HG02588 (cell line): ENCODE results near the gene MYL6.
"Not testable (repeated sequence)": the region's sequence is repeated elsewhere in the genome, so short reads cannot be mapped to it uniquely, and the experiment has no call there.

Experiments
- ATAC-seq: cut with Tn5 transposase; IDR thresholded peaks from one replicate; pipeline ENCODE4 v1.9.1; 2021; ENCODE audit warnings: mild to moderate bottlenecking, moderate library complexity; ENCODE audit not compliant: unreplicated experiment

Gene MYL6

DNA sequence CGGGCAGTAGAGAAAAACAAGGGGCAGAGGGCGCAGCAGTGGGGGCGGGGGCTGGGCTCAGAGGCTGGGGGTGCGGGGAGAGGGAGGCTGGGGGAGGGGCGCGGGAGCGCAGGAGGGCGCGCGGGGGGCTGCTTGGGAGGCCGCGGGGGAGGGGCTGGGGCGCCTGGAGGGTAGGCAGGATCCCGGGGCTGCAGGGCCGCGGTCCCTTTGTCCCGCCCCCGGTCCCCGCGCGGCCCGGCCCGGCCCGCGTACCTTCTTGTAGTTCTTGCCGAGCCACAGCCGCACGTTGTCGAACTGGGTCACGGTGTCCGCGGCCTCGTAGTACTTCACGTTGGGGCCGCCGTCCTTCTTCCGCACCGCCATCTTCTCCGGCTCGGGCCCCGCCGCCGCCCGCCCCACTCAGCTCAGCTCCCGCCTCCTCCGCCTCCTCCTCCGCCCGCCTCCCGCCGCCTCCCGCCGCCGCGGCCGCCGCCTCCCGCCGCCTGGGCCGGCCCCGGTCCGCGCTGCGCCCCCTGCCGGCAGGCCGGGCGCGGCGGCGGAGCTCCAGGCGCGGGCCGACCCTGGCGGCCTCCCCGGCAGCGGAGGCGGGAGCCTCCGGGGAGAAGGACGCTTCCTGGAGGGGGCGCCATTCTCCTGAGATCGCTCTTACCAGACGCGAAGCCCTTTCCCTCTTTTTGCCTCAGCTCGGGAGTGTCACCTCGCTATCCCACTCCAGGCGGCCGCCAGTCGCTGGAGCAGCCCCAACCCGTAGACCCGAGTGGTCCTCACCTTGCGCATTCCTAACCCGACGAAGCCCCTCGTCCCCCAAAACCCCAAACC, 31.1 kb downstream of the MYL6 start, which contains the start of gene SMARCC2:
Gene SMARCC2 (minus strand): TSS at position 385 of the 819 bp plus-strand sequence. CDS start 22 bp downstream, at position 363.
- peak; percentile 74 for ATAC-seq

- ATAC-seq: peak; percentile 31
These were observed 31.9 kb downstream of the MYL6 start for GRCh38 chr12:56189918-56190694.

DNA sequence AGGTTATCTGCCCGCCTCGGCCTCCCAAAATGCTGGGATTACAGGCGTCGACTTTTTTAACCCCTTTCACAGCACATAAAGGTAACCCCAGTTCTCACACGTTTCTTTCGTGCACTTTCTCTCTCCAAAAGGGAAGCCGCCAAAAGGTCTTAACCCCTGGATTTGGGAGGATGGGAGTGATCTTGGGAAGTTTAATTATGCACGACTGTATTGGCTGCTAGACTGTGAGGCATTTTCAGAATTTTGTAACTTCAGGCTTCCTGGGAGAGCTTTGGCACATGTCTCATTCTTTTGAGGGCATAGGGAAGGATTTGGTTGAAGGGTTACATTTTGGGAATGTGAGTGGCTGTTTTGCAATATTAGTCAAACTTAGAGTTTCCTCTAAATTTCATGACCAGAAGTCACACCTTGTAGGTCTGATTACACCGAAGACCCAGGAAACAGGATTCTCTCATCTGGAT, 32.6 kb downstream of the MYL6 start:
- no peak for ATAC-seq

DNA sequence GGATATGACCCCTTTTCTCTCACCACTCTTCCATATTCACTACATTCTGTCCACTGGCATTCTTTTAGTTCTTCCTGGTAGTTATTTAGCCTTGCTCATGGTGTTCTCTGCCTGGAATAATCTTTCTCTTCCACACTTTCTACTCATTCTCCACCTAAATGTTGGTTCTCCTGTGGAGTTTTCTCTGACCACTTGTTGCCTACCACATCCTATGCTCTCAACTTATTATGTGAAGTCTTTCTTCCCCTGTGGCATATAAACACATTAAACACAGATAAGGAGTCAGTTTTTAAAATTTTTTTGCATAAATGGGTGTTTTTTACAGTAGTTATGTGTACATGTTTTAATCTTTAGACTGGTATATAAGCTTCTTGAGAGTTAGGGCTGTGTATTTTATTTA, 34.4 kb downstream of the MYL6 start:
- no peak for ATAC-seq

- ATAC-seq: no peak
These were observed 34.9 kb downstream of the MYL6 start for GRCh38 chr12:56193025-56193578.

DNA sequence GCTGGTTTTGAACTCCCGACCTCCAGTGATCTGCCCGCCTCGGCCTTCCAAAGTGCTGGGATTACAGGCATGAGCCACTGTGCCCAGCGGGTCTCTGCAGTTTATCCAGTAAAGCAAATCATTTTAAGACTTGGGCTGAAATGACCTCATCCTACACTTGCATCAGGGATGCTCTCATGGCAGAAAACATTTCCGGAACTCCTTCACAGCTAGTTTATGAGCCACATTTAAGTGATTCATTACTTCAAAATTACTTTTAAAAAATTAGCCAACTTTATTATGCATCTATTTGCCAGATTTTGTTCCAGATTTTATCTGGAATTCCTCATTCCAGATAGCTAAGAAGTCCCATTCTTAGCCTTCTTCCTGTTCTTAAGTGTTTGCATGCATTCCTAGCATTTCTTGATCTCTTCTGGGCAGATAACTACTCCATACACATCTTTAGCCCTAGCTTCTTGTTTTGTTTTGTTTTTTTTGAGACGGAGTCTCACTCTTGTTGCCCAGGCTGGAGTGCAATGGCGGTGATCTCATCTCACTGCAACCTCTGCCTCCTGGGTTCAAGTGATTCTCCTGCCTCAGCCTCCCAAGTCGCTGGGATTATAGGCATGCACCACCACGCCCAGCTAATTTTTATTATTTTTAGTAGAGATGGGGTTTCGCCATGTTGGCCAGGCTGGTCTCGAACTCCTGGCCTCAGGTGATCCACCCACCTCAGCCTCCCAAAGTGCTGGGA, 38.8 kb downstream of the MYL6 start:
- ATAC-seq: not testable (repeated sequence)

GRCh38 chr12:56197921-56198635, 39.9 kb downstream of the MYL6 start:
- no peak for ATAC-seq

DNA sequence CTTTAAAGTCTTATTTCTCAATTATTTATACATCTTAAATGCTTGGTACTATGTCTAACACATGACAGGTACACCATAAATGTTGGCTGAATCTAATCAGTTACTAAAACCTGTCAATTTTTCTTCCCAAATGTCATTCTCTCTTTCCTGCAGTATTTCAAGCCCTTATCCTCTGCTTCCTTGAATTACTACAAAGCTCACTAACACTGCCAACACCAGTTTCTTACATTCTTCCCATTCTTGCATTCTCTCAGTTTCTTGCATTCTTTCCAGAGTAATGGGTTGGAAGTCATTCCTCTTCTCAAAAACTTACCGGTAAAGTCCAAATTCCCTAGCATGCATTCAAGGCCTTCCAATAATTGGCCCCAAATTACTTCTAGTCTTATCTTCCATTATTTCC, 40.7 kb downstream of the MYL6 start:
- ATAC-seq: no peak

DNA sequence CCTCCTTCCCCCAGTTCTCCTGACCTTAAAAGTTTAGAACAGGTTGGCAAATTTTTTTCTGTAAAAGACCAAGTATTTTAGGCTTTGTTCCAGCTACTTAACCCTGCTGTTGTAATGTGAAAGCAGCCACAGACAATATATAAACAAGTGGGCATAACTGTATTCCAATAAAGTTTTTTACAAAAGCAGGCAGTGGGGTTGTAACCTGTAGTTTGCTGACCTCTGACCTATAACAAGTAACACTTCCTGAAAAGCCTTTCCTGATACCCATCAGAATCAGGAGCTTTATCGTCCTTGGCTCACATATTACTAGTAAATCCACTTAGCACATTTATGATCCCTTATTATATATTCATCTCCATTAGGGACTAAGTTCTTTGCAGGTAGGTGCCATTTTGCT, 44.2 kb downstream of the MYL6 start:
- ATAC-seq: no peak

DNA sequence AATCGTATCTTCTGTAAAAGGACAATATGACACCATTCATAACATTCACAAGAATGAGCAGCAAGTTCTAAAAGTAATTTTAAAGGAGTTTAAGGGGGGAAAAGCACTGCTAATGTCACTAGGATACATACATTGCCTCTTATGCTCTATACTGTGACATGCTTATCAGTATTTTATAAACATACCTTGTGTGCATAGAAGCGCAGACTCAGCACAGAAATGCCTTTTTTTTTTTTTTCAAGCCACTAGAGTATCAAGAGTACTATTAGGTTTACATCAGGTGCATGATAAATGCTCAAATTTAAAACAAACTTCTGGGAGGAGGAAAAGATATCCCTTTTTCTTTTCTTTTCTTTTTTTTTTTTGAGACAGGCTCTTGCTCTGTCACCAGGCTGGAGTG, 44.7 kb downstream of the MYL6 start:
- no peak for ATAC-seq

DNA sequence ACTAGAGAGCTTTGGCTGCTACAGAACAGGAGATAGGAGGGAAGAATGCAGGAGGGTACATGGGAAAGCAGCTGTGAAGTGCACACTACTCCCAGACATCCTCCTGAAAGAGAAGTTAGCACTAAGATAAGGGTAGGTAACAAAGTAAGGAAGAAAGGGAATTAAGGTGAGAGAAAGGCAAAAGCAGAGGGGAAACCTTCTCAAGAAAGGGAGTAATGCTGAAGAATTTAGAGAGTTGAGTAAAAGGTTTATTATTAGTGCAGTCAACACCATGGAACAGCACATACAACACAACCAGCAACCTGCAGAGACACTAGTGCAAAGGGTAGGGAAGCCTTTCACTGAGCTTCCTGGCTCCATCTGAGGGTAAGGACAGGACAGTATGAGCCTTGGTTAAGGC, 46.1 kb downstream of the MYL6 start:
- no peak for ATAC-seq

DNA sequence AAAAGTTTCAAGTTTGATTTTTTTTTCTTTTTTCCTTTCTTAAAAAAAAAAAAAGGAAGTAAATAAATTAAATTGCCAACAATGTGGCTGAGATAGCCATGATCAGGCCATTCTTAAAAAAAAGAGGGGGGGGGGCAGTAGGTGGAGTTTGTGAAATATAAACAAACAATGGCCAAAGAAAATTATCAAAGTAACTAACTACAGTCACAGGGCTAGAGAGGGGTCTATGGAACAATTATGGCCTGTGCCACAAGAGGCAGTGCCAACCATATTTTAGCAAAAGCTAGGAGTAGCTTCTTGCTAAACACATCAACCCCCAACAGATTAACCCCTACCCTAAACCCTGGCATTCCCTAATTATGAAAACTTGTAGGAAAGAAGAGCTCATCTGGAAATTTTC, 47.3 kb downstream of the MYL6 start:
- ATAC-seq: no peak

GRCh38 chr12:56206452-56207166, 48.5 kb downstream of the MYL6 start:
- ATAC-seq: no peak

DNA sequence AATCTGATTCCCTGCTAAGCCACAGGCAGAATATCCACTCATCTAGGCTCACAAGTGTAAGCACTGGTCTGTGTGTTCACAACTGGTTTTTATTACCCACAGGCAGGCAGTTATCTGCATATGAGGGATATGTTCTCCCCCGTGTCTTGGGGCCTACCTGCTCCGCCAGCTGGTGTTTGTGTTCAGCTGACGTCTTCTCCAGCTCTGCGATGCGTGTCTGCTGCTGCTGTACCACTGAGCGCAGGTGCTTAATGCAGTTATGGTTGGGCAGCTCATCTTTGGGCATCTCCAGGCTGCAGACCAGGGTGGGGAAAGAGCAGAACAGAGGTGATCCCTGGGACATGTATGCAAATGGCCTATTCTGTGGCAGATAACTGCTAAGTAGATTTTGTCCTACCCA, 49.8 kb downstream of the MYL6 start:
- no peak for ATAC-seq
